Subcutaneous abdominal adipose tissue (tissue), 5 donors: Measurements from ENCODE around the gene CALML4.
"Not testable (repeated sequence)": the region's sequence is repeated elsewhere in the genome, so short reads cannot be mapped to it uniquely, and the experiment has no call there.

Experiments
- H3K27ac ChIP-seq: one replicate; pipeline ENCODE4 v1.7.0; 2013; ENCODE audit warnings: low read depth, mild to moderate bottlenecking, inconsistent platforms, low read length, moderate library complexity
- H3K27me3 ChIP-seq, 5 donors: one replicate each; pipeline ENCODE4 v1.7.0; 2013; ENCODE audit warnings: low read length in 5 of 5, inconsistent platforms in 1 of 5; ENCODE audit not compliant: control insufficient read depth in 5 of 5, insufficient read depth in 4 of 5
- H3K36me3 ChIP-seq, 5 donors: one replicate each; pipeline ENCODE4 v1.7.0; 2013; ENCODE audit warnings: low read length in 5 of 5; ENCODE audit not compliant: control insufficient read depth in 5 of 5, insufficient read depth in 5 of 5
- H3K4me1 ChIP-seq, 5 donors: one replicate each; pipeline ENCODE4 v1.7.0; 2013; ENCODE audit warnings: low read length in 5 of 5, mild to moderate bottlenecking in 3 of 5, moderate library complexity in 1 of 5; ENCODE audit not compliant: control insufficient read depth in 5 of 5, insufficient read depth in 5 of 5
- H3K4me3 ChIP-seq, 5 donors: one replicate each; pipeline ENCODE4 v1.7.0; 2013; ENCODE audit warnings: low read length in 5 of 5, low read depth in 1 of 5
- H3K9ac ChIP-seq, 5 donors: one replicate each; pipeline ENCODE4 v1.7.0; 2013; ENCODE audit warnings: low read length in 5 of 5, mild to moderate bottlenecking in 4 of 5, moderate library complexity in 3 of 5
- H3K9me3 ChIP-seq, 5 donors: one replicate each; pipeline ENCODE4 v1.7.0; 2013; ENCODE audit warnings: low read length in 5 of 5; ENCODE audit not compliant: control insufficient read depth in 5 of 5
- donor health status: healthy.
- donor health status: healthy.
- donor health status: healthy.
- donor health status: healthy.
- donor health status: healthy.

CALML4 gene

DNA sequence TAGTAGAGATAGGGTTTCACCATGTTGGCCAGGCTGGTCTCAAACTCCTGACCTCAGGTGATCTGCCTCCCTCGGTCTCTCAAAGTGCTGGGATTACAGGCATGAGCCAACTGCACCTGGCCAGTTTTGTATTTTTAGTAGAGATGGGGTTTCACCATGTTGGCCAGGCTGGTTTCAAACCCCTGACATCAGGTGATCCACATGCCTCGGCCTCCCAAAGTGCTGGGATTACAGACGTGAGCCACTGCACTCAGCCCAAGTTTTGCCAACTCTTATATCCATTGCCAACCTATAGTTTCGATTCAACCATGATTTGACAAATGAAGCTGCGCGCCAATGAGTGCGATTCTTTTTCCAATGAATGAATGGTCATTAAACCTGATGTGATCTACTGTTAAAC lies 2.1 kb downstream of the CALML4 start:
- H3K27ac ChIP-seq, H3K27me3 ChIP-seq, H3K4me3 ChIP-seq, H3K9me3 ChIP-seq, H3K9ac ChIP-seq, H3K36me3 ChIP-seq: not testable (repeated sequence)
- peaks cover 2 to 54% (median 28%) of the 10 kb centered on the region in 5 donors for H3K4me1 ChIP-seq

DNA sequence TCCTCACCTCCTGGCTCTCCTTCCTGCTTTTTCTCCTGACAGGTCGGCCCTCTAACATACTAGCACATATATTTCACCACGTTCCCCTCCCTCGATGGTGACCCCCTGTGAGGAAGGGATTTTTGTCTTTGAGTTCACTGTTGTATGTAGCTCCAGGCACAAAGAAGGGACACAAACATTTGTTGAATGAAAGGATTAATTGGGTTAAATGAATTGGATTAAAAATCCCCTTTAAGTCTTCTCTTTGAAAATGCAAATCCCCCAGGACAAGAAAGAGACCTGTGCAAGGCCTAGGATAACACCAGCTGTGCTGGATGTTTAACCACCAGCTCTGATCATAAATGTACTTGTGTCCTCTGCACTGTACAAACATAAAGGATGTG lies 3.3 kb downstream of the CALML4 start:
- H3K9ac ChIP-seq, result peak overlapping the region in 1 of 5 donors; percentile 68
- H3K4me3 ChIP-seq, result no peak overlapping the region
- H3K9me3 ChIP-seq, result no peaks in the 10 kb centered on the region
- H3K27me3 ChIP-seq, result no peaks in the 10 kb centered on the region
- no peak overlapping the region for H3K27ac ChIP-seq
- peaks cover 0 to 3% (median 0%) of the 10 kb centered on the region in 5 donors for H3K36me3 ChIP-seq
- H3K4me1 ChIP-seq, result peaks cover 2 to 49% (median 28%) of the 10 kb centered on the region in 5 donors

DNA sequence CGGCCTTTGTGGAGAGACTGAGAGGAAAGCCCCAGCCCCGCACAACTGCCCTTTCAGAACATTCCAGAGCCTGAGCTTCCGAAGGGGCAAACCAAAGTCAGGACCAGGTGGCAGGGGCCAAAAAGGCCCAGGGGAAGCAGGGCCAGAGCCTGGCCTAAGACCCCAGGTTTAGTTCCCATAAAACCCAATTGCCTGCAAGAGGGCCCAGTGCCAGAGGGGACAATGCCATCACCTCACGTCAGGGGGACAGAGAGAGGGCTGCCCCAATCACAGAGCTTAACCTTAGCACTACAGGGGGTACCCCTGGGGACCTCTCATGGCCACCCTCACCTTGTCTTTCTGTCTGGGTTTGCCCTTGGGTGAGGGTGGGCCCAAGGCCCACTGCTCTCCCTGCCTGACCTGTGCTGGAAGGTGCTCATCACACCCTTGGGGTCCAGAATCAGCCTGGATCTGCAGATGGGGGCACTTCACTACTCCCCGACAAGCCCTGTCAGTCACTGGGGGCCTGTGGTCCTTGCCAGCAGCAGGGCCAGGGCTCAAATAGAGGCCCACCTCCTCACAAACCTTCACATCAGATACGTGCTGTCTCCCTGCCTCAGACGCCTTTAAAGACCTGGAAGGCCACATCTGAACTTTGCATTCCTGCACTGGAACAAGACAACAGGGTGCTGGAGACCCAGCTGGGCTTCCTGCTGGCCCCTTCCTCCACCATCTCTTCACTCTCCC lies 3.8 kb downstream of the CALML4 start:
- H3K9ac ChIP-seq, result peak overlapping the region in 1 of 5 donors; percentile 68
- peaks cover 2 to 43% (median 24%) of the 10 kb centered on the region in 5 donors for H3K4me1 ChIP-seq
- H3K27ac ChIP-seq, result no peak overlapping the region
- H3K36me3 ChIP-seq, result peaks cover 0 to 3% (median 0%) of the 10 kb centered on the region in 5 donors
- no peaks in the 10 kb centered on the region for H3K27me3 ChIP-seq
- H3K4me3 ChIP-seq, result no peak overlapping the region
- no peaks in the 10 kb centered on the region for H3K9me3 ChIP-seq

DNA sequence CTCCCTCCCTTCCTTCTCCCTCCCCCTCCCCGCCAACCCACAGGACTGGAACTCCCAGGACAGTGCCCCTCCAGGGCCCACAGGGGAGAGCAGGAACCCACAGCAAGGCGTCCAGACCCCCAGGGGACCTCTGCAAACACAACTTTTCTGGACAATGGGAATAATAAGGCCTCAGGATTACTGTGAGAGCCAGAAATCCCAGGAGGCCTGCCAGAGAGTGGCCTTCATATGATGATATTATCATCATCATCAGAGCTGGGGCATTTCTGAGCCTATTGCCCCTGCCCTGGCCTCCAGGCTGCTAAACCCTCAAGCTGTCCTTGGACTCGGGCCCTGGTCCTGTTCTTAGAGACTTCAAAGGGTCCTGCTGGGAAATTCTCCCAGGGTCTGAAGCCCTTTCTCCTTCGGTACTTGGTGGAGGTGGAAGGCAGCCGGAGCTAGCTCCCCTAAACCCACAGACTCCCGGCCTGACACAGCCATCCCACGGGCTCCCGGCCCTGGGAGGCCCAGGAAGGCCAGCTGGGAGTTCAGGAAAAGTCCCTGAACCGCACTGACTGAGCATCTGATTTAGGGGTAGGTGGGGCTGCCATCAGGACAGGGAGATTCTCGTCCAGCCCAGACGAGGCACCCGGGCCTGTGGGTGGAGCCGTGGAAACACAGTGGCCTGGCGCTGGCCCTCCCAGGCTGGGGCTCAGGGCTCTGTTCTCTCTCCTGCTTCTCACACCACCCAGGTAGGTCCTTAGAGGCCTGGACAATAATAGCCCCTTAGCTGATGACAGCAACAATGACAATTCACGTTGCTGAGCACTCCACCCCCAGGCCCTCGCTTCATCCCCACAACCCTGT lies 4.9 kb downstream of the CALML4 start:
- Histone ChIP-seq H3K27me3 (no peaks in the 10 kb centered on the region), H3K36me3 (peaks cover 0 to 7% (median 0%) of the 10 kb centered on the region in 5 donors), H3K4me3 (no peak overlapping the region), H3K4me1 (peaks cover under 1 to 33% (median 14%) of the 10 kb centered on the region in 5 donors), H3K9ac (peak overlapping the region in 1 of 5 donors; percentile 10), H3K27ac (no peak overlapping the region), H3K9me3 (no peaks in the 10 kb centered on the region)

DNA sequence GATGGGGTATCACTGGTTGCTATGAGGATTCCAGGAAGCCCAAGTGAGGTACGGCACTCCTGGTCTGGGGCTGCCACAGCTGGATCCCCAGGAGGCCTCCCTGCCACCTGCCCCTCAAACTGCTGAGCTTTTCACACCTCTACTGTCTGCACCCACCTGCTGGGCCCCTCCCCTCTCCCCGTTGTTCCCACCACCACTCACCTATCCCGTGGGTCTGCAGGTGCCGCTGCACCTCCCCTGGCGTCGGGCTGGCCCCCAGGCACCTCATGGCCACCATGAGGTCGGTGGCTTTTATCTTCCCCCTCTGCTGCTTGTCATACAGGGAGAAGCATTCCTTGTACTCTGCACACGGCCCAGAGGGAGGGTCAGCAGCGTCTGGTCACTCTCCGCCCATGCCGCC lies 5.8 kb downstream of the CALML4 start:
- no peaks in the 10 kb centered on the region for H3K9me3 ChIP-seq

DNA sequence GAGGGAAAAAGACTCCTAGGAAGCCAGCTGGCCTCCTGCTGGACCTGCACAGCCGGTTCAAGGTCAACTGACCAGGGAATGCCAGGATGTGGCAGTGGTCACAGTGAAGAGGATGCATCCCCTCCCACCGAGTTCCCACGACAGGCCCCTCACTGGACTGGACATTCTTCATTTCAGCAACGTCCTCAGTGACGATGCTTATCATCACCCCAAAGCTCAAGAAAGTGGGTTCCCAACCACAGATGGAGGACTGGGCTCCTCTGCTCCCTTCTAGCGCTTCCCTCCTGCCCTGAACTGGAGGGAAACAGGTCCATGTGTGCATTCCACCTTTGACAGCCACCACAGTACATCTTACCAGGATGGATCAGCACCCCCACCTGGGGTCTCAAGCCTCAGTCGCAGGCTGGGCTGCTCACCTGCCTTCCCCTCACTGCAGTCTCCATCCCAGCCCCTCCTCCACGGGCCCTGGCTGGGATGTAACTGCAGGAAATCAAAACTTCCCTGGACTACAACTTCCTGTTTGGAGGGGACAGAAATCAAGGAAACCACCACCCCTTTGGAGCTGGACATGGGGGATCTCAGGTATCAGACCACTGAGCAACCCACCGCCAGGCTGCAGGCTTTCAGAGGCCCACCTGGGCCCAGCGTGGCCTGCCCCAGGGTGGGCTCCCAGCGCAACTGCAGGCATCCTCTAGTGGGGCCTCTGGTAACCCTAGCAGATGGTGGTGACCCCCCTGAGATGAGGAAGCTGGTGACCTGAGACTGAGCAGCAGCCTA lies 7.3 kb downstream of the CALML4 start:
- no peak overlapping the region for H3K4me3 ChIP-seq
- peaks cover 0 to 14% (median 0%) of the 10 kb centered on the region in 5 donors for H3K4me1 ChIP-seq
- H3K27me3 ChIP-seq, result no peaks in the 10 kb centered on the region
- H3K27ac ChIP-seq, result no peak overlapping the region
- no peak overlapping the region for H3K9ac ChIP-seq
- no peaks in the 10 kb centered on the region for H3K9me3 ChIP-seq
- H3K36me3 ChIP-seq, result peaks cover 3 to 18% (median 10%) of the 10 kb centered on the region in 5 donors

More for the DNA sequence above, 5.8 kb downstream of the CALML4 start:
- Histone ChIP-seq H3K9ac (no peak overlapping the region), H3K27ac (no peak overlapping the region), H3K27me3 (no peaks in the 10 kb centered on the region), H3K36me3 (peaks cover 0 to 7% (median 0%) of the 10 kb centered on the region in 5 donors), H3K4me3 (no peak overlapping the region), H3K4me1 (peaks cover 0 to 24% (median 5%) of the 10 kb centered on the region in 5 donors)

DNA sequence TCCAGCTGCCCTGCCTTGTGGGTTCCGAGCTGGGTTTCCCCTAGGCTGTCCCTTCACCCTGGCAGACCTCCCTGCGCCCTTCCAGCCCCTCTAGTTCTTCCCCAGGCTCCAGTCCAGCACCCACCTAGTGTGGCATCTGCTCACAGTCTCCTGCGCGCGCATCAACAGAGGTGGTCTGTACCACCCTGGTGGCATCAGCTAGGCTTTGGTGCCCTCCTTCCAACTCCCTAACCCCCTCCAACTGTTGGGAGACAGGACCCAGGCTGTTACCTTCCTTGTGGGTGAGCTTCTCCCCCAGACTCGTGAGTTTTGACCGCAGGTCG lies 8.0 kb downstream of the CALML4 start:
- Histone ChIP-seq H3K27ac (no peak overlapping the region), H3K9ac (no peak overlapping the region), H3K27me3 (no peaks in the 10 kb centered on the region), H3K4me3 (no peak overlapping the region), H3K4me1 (peaks cover 0 to 14% (median 0%) of the 10 kb centered on the region in 5 donors), H3K36me3 (peaks cover 3 to 25% (median 17%) of the 10 kb centered on the region in 5 donors), H3K9me3 (no peaks in the 10 kb centered on the region)

DNA sequence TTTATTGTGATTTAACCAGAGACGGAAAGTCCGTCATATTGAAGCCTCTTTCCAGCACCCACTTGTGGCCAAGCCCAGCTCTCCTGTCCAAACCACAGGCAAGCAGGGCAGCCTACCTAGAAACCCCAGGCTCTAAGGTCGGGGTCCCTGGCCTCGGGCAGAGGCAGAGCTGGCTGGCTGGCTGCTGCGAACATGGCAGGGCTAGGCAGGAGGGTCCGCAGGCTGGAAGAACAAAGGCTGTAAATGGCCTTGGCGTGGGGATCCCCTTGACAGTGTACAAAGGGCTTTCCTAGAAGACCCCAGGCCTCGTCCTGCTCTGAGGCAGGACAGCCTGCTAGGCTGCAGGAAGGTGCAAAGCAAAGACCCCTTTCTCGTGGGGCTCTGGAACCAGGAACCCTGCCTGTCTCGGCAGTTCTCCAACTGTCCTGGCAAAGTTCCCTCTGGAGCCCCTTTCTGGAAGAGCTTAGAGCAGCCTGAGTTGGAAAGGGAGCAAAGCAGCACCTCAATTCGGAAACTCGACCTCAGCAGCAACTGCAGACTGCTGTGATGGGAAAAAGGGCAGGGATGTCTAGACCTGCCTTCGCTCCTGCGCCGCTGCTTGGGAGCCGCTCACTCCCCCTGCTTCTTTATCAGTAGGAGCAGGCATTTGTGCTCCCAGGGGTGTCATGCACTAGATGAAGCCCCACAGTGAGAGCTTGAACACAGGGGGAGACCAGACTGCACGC lies 8.5 kb downstream of the CALML4 start:
- Histone ChIP-seq H3K36me3 (peaks cover 7 to 30% (median 22%) of the 10 kb centered on the region in 5 donors), H3K9ac (no peak overlapping the region)

DNA sequence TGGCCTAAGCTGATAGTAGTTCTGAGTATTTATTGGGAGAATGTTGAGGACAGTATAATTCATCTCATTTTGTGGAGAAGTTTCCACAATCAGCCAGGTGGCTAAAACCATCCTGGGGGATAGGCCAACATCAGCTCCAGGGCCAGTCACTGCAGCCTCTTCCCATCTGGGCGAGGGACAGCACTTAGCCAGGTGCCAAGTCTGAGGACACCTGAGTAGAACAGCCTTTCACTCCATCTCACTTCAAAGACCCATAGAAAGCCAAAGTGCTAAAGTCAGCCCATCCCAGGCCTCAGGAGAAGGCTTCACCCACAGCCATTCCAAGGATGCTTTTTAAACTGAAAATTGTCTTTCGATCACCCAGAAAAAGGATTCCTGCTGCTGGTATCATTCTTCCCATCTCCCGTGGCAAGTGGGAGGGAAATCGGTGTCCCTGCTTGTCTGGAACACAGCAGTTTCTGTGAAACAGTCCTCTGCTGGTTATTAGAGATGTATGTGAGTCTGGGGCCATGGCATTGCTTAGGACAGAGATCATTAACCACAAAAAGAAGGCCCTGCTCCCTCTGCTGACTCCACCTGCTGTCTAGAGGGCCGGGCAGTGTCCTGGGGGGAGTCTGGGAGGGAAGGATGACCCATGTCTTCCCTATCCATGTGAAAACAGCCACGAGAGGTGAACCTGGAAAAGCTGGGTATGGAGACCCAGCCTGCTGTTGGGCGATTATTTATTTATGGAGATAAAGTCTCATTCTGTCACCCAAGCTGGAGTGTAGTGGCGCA lies 9.6 kb downstream of the CALML4 start:
- Histone ChIP-seq H3K36me3 (peaks cover 10 to 31% (median 24%) of the 10 kb centered on the region in 5 donors), H3K27ac (no peak overlapping the region), H3K9ac (no peak overlapping the region)

More for the DNA sequence above, 8.5 kb downstream of the CALML4 start:
- Histone ChIP-seq H3K27me3 (no peaks in the 10 kb centered on the region), H3K4me1 (peaks cover 0 to 14% (median 0%) of the 10 kb centered on the region in 5 donors), H3K4me3 (no peak overlapping the region), H3K27ac (no peak overlapping the region), H3K9me3 (no peaks in the 10 kb centered on the region)

More for the DNA sequence above, 9.6 kb downstream of the CALML4 start:
- Histone ChIP-seq H3K4me1 (peaks cover 0 to 14% (median 0%) of the 10 kb centered on the region in 5 donors), H3K9me3 (no peaks in the 10 kb centered on the region), H3K27me3 (no peaks in the 10 kb centered on the region), H3K4me3 (no peak overlapping the region)
